ENCODE measurements around the gene RET.
A peak's percentile ranks its signal among the peaks of the same experiment; 100 is the strongest.

The RET gene

GRCh38 chr10:43035800-43036199 lies 41.1 kb upstream of the RET start:
- ATAC-seq (ENCODE audit: low read depth) (no peak), DNase-seq (ENCODE audit: low spot score) (no peak)
- H3K9me3 ChIP-seq (ENCODE audit: severe bottlenecking) = peaks cover 4% of the 10 kb centered on the region
- TF ChIP-seq, protein P1, sequence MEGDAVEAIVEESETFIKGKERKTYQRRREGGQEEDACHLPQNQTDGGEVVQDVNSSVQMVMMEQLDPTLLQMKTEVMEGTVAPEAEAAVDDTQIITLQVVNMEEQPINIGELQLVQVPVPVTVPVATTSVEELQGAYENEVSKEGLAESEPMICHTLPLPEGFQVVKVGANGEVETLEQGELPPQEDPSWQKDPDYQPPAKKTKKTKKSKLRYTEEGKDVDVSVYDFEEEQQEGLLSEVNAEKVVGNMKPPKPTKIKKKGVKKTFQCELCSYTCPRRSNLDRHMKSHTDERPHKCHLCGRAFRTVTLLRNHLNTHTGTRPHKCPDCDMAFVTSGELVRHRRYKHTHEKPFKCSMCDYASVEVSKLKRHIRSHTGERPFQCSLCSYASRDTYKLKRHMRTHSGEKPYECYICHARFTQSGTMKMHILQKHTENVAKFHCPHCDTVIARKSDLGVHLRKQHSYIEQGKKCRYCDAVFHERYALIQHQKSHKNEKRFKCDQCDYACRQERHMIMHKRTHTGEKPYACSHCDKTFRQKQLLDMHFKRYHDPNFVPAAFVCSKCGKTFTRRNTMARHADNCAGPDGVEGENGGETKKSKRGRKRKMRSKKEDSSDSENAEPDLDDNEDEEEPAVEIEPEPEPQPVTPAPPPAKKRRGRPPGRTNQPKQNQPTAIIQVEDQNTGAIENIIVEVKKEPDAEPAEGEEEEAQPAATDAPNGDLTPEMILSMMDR (IDR thresholded peaks at IDR 0.05; ENCODE audit: poor library complexity, severe bottlenecking) = no peak
- no peaks in the 10 kb centered on the region for H3K36me3 ChIP-seq (ENCODE audit: low read depth)
- no peak overlapping the region for H3K4me3 ChIP-seq (ENCODE audit: severe bottlenecking)
- H3K27me3 ChIP-seq (ENCODE audit: insufficient read depth, poor library complexity, severe bottlenecking) = no peaks in the 10 kb centered on the region
- H3K27ac ChIP-seq (ENCODE audit: poor library complexity, severe bottlenecking) = no peak overlapping the region
- no peaks in the 10 kb centered on the region for H3K4me1 ChIP-seq (ENCODE audit: insufficient read depth, poor library complexity, severe bottlenecking)

GRCh38 chr10:43036481-43037428 lies 40.1 kb upstream of the RET start:
- H3K9me3 ChIP-seq (ENCODE audit: severe bottlenecking) = peaks cover 4% of the 10 kb centered on the region
- H3K4me3 ChIP-seq (ENCODE audit: severe bottlenecking) = no peak overlapping the region
- ATAC-seq (ENCODE audit: low read depth) = no peak
- no peaks in the 10 kb centered on the region for H3K36me3 ChIP-seq (ENCODE audit: low read depth)
- H3K4me1 ChIP-seq (ENCODE audit: insufficient read depth, poor library complexity, severe bottlenecking) = no peaks in the 10 kb centered on the region
- H3K27me3 ChIP-seq (ENCODE audit: insufficient read depth, poor library complexity, severe bottlenecking) = no peaks in the 10 kb centered on the region
- H3K27ac ChIP-seq (ENCODE audit: poor library complexity, severe bottlenecking) = no peak overlapping the region
- TF ChIP-seq, protein P1 (IDR thresholded peaks at IDR 0.05; ENCODE audit: poor library complexity, severe bottlenecking) = no peak
- peak; percentile 23 for DNase-seq (ENCODE audit: low spot score)

- DNase-seq (ENCODE audit: low spot score) (peak; percentile 29), ATAC-seq (ENCODE audit: low read depth) (no peak)
- H3K4me3 ChIP-seq (ENCODE audit: severe bottlenecking) = no peak overlapping the region
- no peak overlapping the region for H3K27ac ChIP-seq (ENCODE audit: poor library complexity, severe bottlenecking)
- H3K9me3 ChIP-seq (ENCODE audit: severe bottlenecking) = peaks cover 4% of the 10 kb centered on the region
- TF ChIP-seq, protein P1 (IDR thresholded peaks at IDR 0.05; ENCODE audit: poor library complexity, severe bottlenecking) = no peak
- H3K4me1 ChIP-seq (ENCODE audit: insufficient read depth, poor library complexity, severe bottlenecking) = no peaks in the 10 kb centered on the region
- no peaks in the 10 kb centered on the region for H3K27me3 ChIP-seq (ENCODE audit: insufficient read depth, poor library complexity, severe bottlenecking)
- H3K36me3 ChIP-seq (ENCODE audit: low read depth) = no peaks in the 10 kb centered on the region
Observed at GRCh38 chr10:43037440-43037839, 39.4 kb upstream of the RET start.

GRCh38 chr10:43037942-43038782 lies 38.7 kb upstream of the RET start:
- H3K27me3 ChIP-seq (ENCODE audit: insufficient read depth, poor library complexity, severe bottlenecking) = no peaks in the 10 kb centered on the region
- DNase-seq (ENCODE audit: low spot score) = peak; percentile 37
- no peaks in the 10 kb centered on the region for H3K4me1 ChIP-seq (ENCODE audit: insufficient read depth, poor library complexity, severe bottlenecking)
- no peak overlapping the region for H3K4me3 ChIP-seq (ENCODE audit: severe bottlenecking)
- no peaks in the 10 kb centered on the region for H3K36me3 ChIP-seq (ENCODE audit: low read depth)
- H3K9me3 ChIP-seq (ENCODE audit: severe bottlenecking) = peaks cover under 1% of the 10 kb centered on the region
- no peak for ATAC-seq (ENCODE audit: low read depth)
- no peak overlapping the region for H3K27ac ChIP-seq (ENCODE audit: poor library complexity, severe bottlenecking)
- TF ChIP-seq, protein P1 (IDR thresholded peaks at IDR 0.05; ENCODE audit: poor library complexity, severe bottlenecking) = no peak

Measured in RWPE2 (cell line).